Peyer's patch (tissue), 4 donors: ENCODE results near the gene LMF1.

Experiments
- POLR2A ChIP-seq, 2 donors: fragments of 450-650 bp; IDR thresholded peaks; one replicate each; pipeline ENCODE4 v1.5.1; 2017; ENCODE audit warnings: antibody characterized with exemption in 2 of 2, mild to moderate bottlenecking in 2 of 2, moderate library complexity in 2 of 2
- TF ChIP-seq, protein P1 (sequence below), 6 experiments: fragments of 450-650 bp in 4 of 6; fragments of 200-600 bp in 2 of 6; sonication (generic) in 1 of 6; IDR thresholded peaks; one replicate each; pipeline ENCODE4 v1.5.1; 2017 to 2019; ENCODE audit warnings: antibody characterized with exemption in 6 of 6, mild to moderate bottlenecking in 3 of 6, moderate library complexity in 1 of 6

DNA sequence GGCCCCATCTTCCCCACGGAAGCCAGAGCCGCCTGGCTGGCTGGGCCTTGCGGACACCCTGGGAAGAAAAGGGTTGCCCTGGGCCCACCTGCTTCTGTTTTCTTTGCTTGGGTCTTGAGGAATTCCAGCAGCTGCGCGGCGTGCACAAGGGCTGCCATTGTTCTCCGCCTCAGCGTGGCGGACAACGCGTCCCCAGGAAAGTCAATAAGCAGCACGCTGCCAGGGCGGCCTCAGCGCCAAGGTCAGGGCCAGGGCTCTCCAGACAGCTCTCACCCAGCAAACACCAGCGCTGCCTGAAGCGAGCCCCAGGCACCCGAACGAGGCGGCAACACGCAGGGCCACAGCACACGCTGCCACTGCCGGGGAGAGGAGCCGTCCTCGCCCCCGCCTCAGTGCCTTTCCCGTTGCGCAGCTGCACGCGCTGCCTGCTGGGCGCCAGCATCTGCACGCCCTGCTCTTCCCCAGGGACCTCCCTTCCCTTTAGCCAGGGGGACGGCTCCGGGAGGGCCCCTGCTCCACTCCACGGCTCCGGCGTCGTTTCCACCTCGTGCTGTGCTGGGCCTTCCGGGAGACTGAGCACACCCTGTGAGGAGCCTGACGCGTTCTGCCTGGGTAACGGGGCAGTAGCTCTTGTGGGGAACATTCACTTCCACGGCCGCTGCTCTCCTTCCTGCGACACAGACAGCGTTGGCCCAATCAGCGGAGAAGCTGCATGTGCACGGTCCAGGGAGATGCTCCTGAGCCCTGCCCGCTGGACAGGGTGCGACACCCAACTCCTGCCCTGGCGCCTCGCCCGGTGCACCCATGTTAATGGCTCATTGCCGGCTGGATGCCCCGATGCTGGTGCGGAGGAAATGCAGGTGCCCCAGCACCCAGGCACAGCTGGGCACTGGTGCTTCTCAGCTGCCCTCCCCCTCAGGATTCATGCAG lies 57.8 kb downstream of the LMF1 start:
- TF ChIP-seq, protein P1, sequence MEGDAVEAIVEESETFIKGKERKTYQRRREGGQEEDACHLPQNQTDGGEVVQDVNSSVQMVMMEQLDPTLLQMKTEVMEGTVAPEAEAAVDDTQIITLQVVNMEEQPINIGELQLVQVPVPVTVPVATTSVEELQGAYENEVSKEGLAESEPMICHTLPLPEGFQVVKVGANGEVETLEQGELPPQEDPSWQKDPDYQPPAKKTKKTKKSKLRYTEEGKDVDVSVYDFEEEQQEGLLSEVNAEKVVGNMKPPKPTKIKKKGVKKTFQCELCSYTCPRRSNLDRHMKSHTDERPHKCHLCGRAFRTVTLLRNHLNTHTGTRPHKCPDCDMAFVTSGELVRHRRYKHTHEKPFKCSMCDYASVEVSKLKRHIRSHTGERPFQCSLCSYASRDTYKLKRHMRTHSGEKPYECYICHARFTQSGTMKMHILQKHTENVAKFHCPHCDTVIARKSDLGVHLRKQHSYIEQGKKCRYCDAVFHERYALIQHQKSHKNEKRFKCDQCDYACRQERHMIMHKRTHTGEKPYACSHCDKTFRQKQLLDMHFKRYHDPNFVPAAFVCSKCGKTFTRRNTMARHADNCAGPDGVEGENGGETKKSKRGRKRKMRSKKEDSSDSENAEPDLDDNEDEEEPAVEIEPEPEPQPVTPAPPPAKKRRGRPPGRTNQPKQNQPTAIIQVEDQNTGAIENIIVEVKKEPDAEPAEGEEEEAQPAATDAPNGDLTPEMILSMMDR (IDR thresholded peaks at IDR 0.05), result no peak
- no peak for TF ChIP-seq POLR2A (IDR thresholded peaks at IDR 0.05)
